PC-3 (cell line): Measurements from ENCODE around the gene ARFGAP1. TPM values are rescaled to one million over a fixed set of nuclear protein-coding genes. Genes with fewer than 3 reads are reported as not detected.

Experiments used
- ATAC-seq: fragments of 200-7000 bp; cut with Tn5 transposase; 2 replicates; pipeline ENCODE4 v1.9.1; 2020; ENCODE audit warnings: mild to moderate bottlenecking, moderate library complexity
- Bru-seq: library from RNA; stranded (reverse); fragments of 400-500 nt; gene quantifications from one replicate; lab custom pipeline; 2021; lab: Mats Ljungman, UMichigan
- BruChase-seq, 2 experiments: library from RNA; stranded (reverse); fragments of 400-500 nt; gene quantifications; one replicate each; lab custom pipeline; 2021; lab: Mats Ljungman, UMichigan
- BruUV-seq: library from RNA; stranded (reverse); fragments of 400-500 nt; replicated peaks from 2 replicates; lab custom pipeline; 2021; lab: Mats Ljungman, UMichigan
- CTCF ChIA-PET: fragments of 300-600 bp; sonication (Branson Sonifier 250); formaldehyde crosslinking; loops from one replicate; lab custom pipeline; 2022; ENCODE audit warnings: antibody characterized with exemption; lab: Charles Lee
- POLR2A ChIA-PET: fragments of 300-600 bp; sonication (Branson Sonifier 250); formaldehyde crosslinking; loops from one replicate; lab custom pipeline; 2022; ENCODE audit warnings: antibody characterized with exemption; ENCODE audit not compliant: unreplicated experiment; lab: Charles Lee
- DNase-seq: peaks from one replicate; pipeline ENCODE4 v3.0.0-alpha.2; 2015
- H2AFZ ChIP-seq: fragments of 300-600 bp; sonication (generic); 2 replicates; pipeline ENCODE4 v1.6.0; 2016; ENCODE audit warnings: antibody characterized with exemption, low read length
- H3F3A ChIP-seq: fragments of 300-600 bp; sonication (generic); one replicate; pipeline ENCODE4 v1.6.0; 2017; ENCODE audit warnings: antibody characterized with exemption, low read length, control low read depth, mild to moderate bottlenecking; ENCODE audit not compliant: unreplicated experiment
- H3K27ac ChIP-seq: fragments of 300-600 bp; sonication (generic); 2 replicates; pipeline ENCODE4 v1.5.1; 2016; ENCODE audit warnings: mild to moderate bottlenecking, low read length
- H3K27me3 ChIP-seq: fragments of 300-600 bp; sonication (generic); 2 replicates; pipeline ENCODE4 v1.6.1; 2016; ENCODE audit warnings: low read length, mixed read lengths
- H3K36me3 ChIP-seq: fragments of 300-600 bp; sonication (generic); 2 replicates; pipeline ENCODE4 v1.6.1; 2016; ENCODE audit warnings: low read depth, mixed run types, low read length, mixed read lengths
- H3K4me1 ChIP-seq: fragments of 300-600 bp; sonication (generic); 2 replicates; pipeline ENCODE4 v1.5.1; 2016; ENCODE audit warnings: low read length; ENCODE audit not compliant: insufficient read depth
- H3K4me2 ChIP-seq: fragments of 300-600 bp; sonication (generic); 2 replicates; pipeline ENCODE4 v1.6.0; 2016; ENCODE audit warnings: low read length
- H3K4me3 ChIP-seq: fragments of 300-600 bp; sonication (generic); 2 replicates; pipeline ENCODE4 v1.5.1; 2016; ENCODE audit warnings: mild to moderate bottlenecking, low read length, mixed read lengths
- H3K79me2 ChIP-seq: fragments of 300-600 bp; sonication (generic); 2 replicates; pipeline ENCODE4 v1.6.1; 2017; ENCODE audit warnings: low read length, mixed read lengths
- H3K9ac ChIP-seq: fragments of 300-600 bp; sonication (generic); 2 replicates; pipeline ENCODE4 v1.6.0; 2016; ENCODE audit warnings: mild to moderate bottlenecking, low read length
- H3K9me2 ChIP-seq: fragments of 300-600 bp; sonication (generic); replicated peaks from 2 replicates; pipeline ENCODE4 v1.6.1; 2016; ENCODE audit warnings: mixed run types, low read length, mixed read lengths
- H3K9me3 ChIP-seq: fragments of 300-600 bp; sonication (generic); 2 replicates; pipeline ENCODE4 v1.6.1; 2016; ENCODE audit warnings: low read length, mixed read lengths
- H4K20me1 ChIP-seq: fragments of 300-600 bp; sonication (generic); 2 replicates; pipeline ENCODE4 v1.6.1; 2016; ENCODE audit warnings: low read length, mixed read lengths
- EZH2 ChIP-seq: fragments of 300-600 bp; sonication (generic); IDR thresholded peaks from one replicate; pipeline ENCODE4 v1.6.1; 2017; ENCODE audit warnings: antibody characterized with exemption, mild to moderate bottlenecking, low read length; ENCODE audit not compliant: unreplicated experiment
- EZH2phosphoT487 ChIP-seq: fragments of 300-600 bp; sonication (generic); IDR thresholded peaks from 2 replicates; pipeline ENCODE4 v1.6.1; 2018; ENCODE audit warnings: mild to moderate bottlenecking, antibody characterized with exemption, low read length, borderline replicate concordance
- intact Hi-C: fragments of 100-400 bp; cut with micrococcal nuclease; formaldehyde crosslinking; loops from 2 replicates; pipeline ENCODE4 v1.9.0; 2023
- long read RNA-seq: library from polyadenylated mRNA; unstranded; transcript quantifications from one replicate; pipeline ENCODE4 v2.0.0, GENCODE V29; 2021; ENCODE audit not compliant: unreplicated experiment
- total RNA-seq: library from RNA; depleted of rRNA; stranded (reverse); fragments of >200 nt; gene quantifications from 2 replicates; pipeline ENCODE4 v1.2.3, GENCODE V29; 2014; rRNA removed
- TF ChIP-seq, protein P1 (sequence below): fragments of 300-600 bp; sonication (generic); conservative IDR thresholded peaks from 2 replicates; pipeline ENCODE4 v1.5.1; 2017; ENCODE audit warnings: antibody characterized with exemption, low read depth, mild to moderate bottlenecking, low read length

ARFGAP1 gene
- total RNA-seq: 75.6 and 92.0 TPM in 2 replicates
- Bru-seq, nascent RNA: percentile 83 among the genes with signal in this experiment
- BruChase-seq, experiment 1, labeled RNA remaining after a 6-hour chase: percentile 94 among the genes with signal in this experiment
- BruChase-seq, experiment 2, labeled RNA remaining after a 2-hour chase: percentile 94 among the genes with signal in this experiment
- long read RNA-seq, transcript ARFGAP1-209 (4 exons, 2,727 nt): minor isoform, 44 of 367 reads
- long read RNA-seq, transcript ARFGAP1-203 (13 exons, 3,281 nt): major isoform, 118 of 367 reads
- long read RNA-seq, transcript ARFGAP1-221 (12 exons, 1,040 nt): minor isoform, 7 of 367 reads
- long read RNA-seq, partial matches to known transcripts: 164 of 367 reads
- long read RNA-seq, other reads (novel, unspliced or antisense): 33 of 367 reads

DNA sequence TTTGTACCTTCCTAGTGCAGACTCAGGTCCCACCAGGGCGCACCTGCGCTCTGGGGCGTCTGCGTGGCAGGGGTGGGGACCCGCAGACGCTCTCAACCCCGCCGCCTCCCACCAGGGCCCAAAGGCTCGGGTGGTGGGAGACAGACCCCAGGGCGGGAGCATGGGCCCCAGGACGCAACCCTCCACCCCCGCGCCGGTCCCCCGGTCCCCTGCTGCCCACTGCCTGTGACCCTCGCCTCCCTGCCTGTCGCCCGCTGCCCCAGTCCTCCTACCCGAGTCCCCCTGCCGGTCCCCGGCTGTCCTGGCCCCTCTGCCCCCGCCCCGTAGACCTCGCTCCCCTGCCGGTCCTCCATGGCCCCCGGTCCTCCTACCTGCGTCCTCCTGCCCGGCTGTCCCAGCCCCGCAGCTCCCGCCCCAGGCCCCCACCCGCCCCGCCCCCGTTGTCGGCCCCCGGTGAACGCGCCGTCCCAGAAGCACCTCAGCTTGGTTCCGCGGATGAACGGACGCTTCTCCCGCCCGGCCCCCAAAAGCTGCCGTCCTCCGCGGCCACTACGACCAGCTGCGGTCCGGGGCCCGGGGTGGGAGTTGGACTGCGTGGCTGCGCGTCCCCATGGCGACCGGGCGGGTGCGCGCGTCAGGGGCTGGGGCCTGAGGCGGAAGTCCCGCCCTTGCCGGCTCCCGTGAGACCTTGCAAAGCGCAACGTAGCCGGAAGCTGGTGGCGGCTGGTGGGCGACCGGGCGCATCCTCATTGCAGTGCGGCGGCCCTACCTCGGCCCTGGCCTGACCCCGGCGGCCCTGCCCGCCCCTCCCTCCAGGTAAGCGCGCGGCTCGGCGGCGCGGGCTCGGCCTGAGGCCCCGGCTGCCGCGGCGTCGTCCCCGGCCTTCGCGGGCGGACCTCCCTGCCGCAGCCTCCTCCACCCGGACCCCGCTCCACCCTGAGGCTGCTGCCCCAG is at the start of gene ARFGAP1:
Gene ARFGAP1 (plus strand): TSS at position 709 of the 954 bp plus-strand sequence. CDS start 2,768 bp downstream, outside the sequence.
- DNase-seq (peak; percentile 84), ATAC-seq (peak; percentile 95)
- Histone ChIP-seq H2AFZ (peak within 1 kb of the TSS; percentile 65), H3K36me3 (peaks cover 5% of the 10 kb centered on the region; the same call in 1 of the 2 replicates), H3K79me2 (peaks cover 55% of the 10 kb centered on the region), H3K27me3 (no peaks in the 10 kb centered on the region), H3K27ac (no peak within 1 kb of the TSS), H3K9ac (peak within 1 kb of the TSS; percentile 91), H3F3A (no peaks in the 10 kb centered on the region), H3K9me3 (no peaks in the 10 kb centered on the region), H4K20me1 (peaks cover 27% of the 10 kb centered on the region), H3K9me2 (no peaks in the 10 kb centered on the region), H3K4me1 (peaks cover 13% of the 10 kb centered on the region; the same call in 1 of the 2 replicates), H3K4me3 (peak within 1 kb of the TSS; percentile 88), H3K4me2 (peak within 1 kb of the TSS; percentile 83)
- ChIA-PET CTCF (interaction anchor here (0.6 to 1.0 kb wide), 2 partner anchors 18 to 49 kb away, joined by 3 to 4 read pairs; no protein-coding TSS in a partner anchor), POLR2A (no interaction called here)
- TF ChIP-seq EZH2phosphoT487 (no peak), EZH2 (no peak)
- TF ChIP-seq, protein P1, sequence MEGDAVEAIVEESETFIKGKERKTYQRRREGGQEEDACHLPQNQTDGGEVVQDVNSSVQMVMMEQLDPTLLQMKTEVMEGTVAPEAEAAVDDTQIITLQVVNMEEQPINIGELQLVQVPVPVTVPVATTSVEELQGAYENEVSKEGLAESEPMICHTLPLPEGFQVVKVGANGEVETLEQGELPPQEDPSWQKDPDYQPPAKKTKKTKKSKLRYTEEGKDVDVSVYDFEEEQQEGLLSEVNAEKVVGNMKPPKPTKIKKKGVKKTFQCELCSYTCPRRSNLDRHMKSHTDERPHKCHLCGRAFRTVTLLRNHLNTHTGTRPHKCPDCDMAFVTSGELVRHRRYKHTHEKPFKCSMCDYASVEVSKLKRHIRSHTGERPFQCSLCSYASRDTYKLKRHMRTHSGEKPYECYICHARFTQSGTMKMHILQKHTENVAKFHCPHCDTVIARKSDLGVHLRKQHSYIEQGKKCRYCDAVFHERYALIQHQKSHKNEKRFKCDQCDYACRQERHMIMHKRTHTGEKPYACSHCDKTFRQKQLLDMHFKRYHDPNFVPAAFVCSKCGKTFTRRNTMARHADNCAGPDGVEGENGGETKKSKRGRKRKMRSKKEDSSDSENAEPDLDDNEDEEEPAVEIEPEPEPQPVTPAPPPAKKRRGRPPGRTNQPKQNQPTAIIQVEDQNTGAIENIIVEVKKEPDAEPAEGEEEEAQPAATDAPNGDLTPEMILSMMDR: no peak
- no TSS peak for BruUV-seq
- intact Hi-C loops: no loop called here

DNA sequence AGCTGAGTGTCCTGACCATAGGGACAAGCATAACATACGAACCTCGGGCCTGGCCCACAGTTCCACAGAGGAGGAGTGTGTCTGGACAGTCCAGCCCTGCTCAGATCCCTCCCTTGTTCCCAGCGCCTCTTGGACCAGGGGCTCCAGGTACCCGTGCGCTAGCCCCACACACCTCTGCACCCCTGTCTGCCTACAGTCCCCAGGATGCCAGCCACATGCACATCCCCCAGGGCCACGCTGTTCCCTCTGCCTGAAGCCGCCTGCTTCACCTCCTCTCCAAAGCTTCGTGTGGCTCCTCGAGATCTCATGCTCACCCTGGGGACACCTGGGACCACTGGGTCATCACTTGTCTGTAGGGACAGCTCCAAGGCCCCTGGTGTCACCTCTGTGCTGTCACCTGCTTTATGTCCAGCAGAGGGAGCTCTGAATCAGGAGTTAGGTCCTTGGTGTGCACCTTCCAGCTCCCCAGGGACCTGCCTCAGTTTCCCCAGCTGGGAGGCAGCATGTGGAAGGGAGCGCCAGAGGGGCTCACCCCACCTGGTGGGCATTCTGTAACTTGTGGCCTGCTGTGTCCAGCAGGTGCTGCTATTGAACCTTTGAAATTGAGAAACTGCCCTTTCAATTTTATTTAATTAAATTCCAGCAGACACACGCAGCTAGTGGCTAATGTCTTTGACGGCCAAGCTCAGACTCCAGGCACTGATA is 49.3 kb upstream of the ARFGAP1 start:
- ATAC-seq: peak; percentile 59
- no peaks in the 10 kb centered on the region for H3K27me3 ChIP-seq
- H3K9ac ChIP-seq: no peak overlapping the region
- H3K9me2 ChIP-seq: no peaks in the 10 kb centered on the region
- H3F3A ChIP-seq: no peaks in the 10 kb centered on the region
- no peaks in the 10 kb centered on the region for H3K36me3 ChIP-seq
- H3K9me3 ChIP-seq: no peaks in the 10 kb centered on the region
- BruUV-seq: no TSS peak
- DNase-seq: peak; percentile 61
- no peak overlapping the region for H3K4me2 ChIP-seq
- no peak overlapping the region for H3K27ac ChIP-seq
- H2AFZ ChIP-seq: no peak overlapping the region
- no peaks in the 10 kb centered on the region for H3K79me2 ChIP-seq
- ChIA-PET POLR2A (interaction anchor here (0.5 kb wide), 1 partner anchor 25 kb away, joined by 3 read pairs; no protein-coding TSS in a partner anchor), CTCF (interaction anchor here (0.5 to 2.5 kb wide), 15 partner anchors 8 to 688 kb away, joined by 3 to 15 read pairs (median 4); no protein-coding TSS in a partner anchor)
- H3K4me1 ChIP-seq: peaks cover 9% of the 10 kb centered on the region; the same call in 1 of the 2 replicates
- H4K20me1 ChIP-seq: no peaks in the 10 kb centered on the region
- TF ChIP-seq, protein P1: peak; percentile 95
- no peak for TF ChIP-seq EZH2
- intact Hi-C loops: loop anchor here (1.0 kb wide), 1 partner anchor 28 kb away; no protein-coding TSS in a partner anchor
- no peak overlapping the region for H3K4me3 ChIP-seq
